Transverse colon (tissue), 4 donors: ENCODE data around the gene NDUFV2.

Experiments used
- POLR2A ChIP-seq: fragments of 450-650 bp; IDR thresholded peaks from one replicate; pipeline ENCODE4 v1.6.1; 2016; ENCODE audit warnings: antibody characterized with exemption, mild to moderate bottlenecking, moderate library complexity
- POLR2AphosphoS5 ChIP-seq, 3 donors: sonication (generic); formaldehyde crosslinking; IDR thresholded peaks; one replicate each; pipeline ENCODE4 v1.6.1; 2016; ENCODE audit warnings: antibody characterized with exemption in 3 of 3
- TF ChIP-seq, protein P1 (sequence below), 5 experiments: fragments of 200-600 bp in 3 of 5; fragments of 450-650 bp in 2 of 5; sonication (generic) in 3 of 5; IDR thresholded peaks; 1 replicate in 2 of 5; 2 replicates in 3 of 5; pipeline ENCODE4 v1.5.1; 2016 to 2017; ENCODE audit warnings: antibody characterized with exemption in 5 of 5, inconsistent platforms in 3 of 5, mild to moderate bottlenecking in 2 of 5, moderate library complexity in 1 of 5

DNA sequence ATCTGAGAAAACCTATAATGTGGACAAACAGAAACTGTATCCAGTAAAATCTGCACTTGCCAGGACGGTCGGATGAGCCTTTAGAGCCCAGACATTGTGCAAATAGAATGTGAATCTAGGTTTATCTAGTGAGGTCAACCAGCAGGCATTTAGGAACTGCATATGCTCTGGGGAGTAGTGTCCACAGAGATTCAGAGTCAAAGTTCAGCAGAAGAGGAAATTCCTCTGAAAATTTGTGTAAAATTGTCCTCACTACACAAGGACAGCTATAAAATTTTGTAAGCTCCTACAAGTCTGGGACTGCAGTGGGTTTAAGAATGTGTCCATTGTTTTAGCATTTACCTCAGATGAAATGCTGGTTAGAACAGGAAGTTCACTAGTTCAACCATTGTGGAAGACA, 9.8 kb upstream of the NDUFV2 start:
- TF ChIP-seq, protein P1, sequence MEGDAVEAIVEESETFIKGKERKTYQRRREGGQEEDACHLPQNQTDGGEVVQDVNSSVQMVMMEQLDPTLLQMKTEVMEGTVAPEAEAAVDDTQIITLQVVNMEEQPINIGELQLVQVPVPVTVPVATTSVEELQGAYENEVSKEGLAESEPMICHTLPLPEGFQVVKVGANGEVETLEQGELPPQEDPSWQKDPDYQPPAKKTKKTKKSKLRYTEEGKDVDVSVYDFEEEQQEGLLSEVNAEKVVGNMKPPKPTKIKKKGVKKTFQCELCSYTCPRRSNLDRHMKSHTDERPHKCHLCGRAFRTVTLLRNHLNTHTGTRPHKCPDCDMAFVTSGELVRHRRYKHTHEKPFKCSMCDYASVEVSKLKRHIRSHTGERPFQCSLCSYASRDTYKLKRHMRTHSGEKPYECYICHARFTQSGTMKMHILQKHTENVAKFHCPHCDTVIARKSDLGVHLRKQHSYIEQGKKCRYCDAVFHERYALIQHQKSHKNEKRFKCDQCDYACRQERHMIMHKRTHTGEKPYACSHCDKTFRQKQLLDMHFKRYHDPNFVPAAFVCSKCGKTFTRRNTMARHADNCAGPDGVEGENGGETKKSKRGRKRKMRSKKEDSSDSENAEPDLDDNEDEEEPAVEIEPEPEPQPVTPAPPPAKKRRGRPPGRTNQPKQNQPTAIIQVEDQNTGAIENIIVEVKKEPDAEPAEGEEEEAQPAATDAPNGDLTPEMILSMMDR (IDR thresholded peaks at IDR 0.05) = no peak
- TF ChIP-seq POLR2A = no peak
- TF ChIP-seq POLR2AphosphoS5 (IDR thresholded peaks at IDR 0.05) = peak in 1 of 3 donors; percentile 5
